Neural progenitor cell (in vitro differentiated cells): ENCODE results near the gene CCDC169.

Experiments
- EZH2 ChIP-seq: fragments of 200-600 bp; sonication (generic); IDR thresholded peaks from 2 replicates; pipeline ENCODE4 v1.6.1; 2017; ENCODE audit warnings: antibody characterized with exemption, mild to moderate bottlenecking, moderate library complexity
- EZH2phosphoT487 ChIP-seq: fragments of 200-600 bp; sonication (generic); IDR thresholded peaks from 2 replicates; pipeline ENCODE4 v1.6.1; 2017; ENCODE audit warnings: antibody characterized with exemption
- TF ChIP-seq, protein P1 (sequence below): fragments of 200-600 bp; sonication (generic); IDR thresholded peaks from 2 replicates; pipeline ENCODE4 v1.5.1; 2017; ENCODE audit warnings: antibody characterized with exemption, mild to moderate bottlenecking

DNA sequence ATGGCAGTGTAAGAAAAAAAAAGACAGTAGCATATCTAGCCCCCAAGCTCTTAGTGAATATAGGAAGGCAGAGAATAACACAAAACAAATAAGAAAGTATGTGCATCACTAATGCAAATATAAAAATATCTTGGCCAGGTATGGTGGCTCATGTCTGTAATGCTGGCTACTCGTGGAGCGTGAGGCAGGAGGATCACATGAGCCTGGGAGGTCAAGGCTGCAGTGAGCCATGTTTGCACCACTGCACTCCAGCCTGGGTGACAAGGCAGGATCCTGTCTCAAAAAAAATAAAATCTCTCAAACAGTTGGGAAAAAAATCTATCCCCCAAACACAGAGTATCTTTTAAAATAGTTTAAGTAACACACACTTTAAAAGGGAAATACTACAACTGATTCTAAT lies 31.2 kb upstream of the CCDC169 start:
- TF ChIP-seq, protein P1, sequence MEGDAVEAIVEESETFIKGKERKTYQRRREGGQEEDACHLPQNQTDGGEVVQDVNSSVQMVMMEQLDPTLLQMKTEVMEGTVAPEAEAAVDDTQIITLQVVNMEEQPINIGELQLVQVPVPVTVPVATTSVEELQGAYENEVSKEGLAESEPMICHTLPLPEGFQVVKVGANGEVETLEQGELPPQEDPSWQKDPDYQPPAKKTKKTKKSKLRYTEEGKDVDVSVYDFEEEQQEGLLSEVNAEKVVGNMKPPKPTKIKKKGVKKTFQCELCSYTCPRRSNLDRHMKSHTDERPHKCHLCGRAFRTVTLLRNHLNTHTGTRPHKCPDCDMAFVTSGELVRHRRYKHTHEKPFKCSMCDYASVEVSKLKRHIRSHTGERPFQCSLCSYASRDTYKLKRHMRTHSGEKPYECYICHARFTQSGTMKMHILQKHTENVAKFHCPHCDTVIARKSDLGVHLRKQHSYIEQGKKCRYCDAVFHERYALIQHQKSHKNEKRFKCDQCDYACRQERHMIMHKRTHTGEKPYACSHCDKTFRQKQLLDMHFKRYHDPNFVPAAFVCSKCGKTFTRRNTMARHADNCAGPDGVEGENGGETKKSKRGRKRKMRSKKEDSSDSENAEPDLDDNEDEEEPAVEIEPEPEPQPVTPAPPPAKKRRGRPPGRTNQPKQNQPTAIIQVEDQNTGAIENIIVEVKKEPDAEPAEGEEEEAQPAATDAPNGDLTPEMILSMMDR = no peak
- no peak for TF ChIP-seq EZH2
- no peak for TF ChIP-seq EZH2phosphoT487
